GM12878 (cell line): Measurements from ENCODE around the gene ATP2A3. TPM values are rescaled to one million over a fixed set of nuclear protein-coding genes. Genes with fewer than 3 reads are reported as not detected.

Experiments used
- ATAC-seq: fragments of 200-7000 bp; cut with Tn5 transposase; 3 replicates; pipeline ENCODE4 v1.9.1; 2020; ENCODE audit warnings: mild to moderate bottlenecking, moderate library complexity
- BruUV-seq: library from RNA; stranded (reverse); fragments of 400-500 nt; replicated peaks from 2 replicates; lab custom pipeline; 2021; lab: Mats Ljungman, UMichigan
- CTCF ChIA-PET: fragments of 300-600 bp; sonication (Branson Sonifier 250); formaldehyde crosslinking; extraction: SDS; loops from one replicate; lab custom pipeline; 2021; ENCODE audit warnings: inconsistent platforms; lab: Yijun Ruan, JAX
- POLR2A ChIA-PET: fragments of 350-600 bp; formaldehyde crosslinking; extraction: SDS; loops from one replicate; lab custom pipeline; 2021; ENCODE audit warnings: inconsistent platforms; lab: Charles Lee
- RAD21 ChIA-PET: fragments of 300-600 bp; sonication (Branson Sonifier 250); formaldehyde crosslinking; loops from one replicate; lab custom pipeline; 2023; ENCODE audit warnings: antibody characterized with exemption; ENCODE audit not compliant: unreplicated experiment; lab: Charles Lee
- SMC1A ChIA-PET: fragments of 300-600 bp; sonication (Branson Sonifier 250); formaldehyde crosslinking; loops from one replicate; lab custom pipeline; 2023; ENCODE audit not compliant: unreplicated experiment, uncharacterized antibody; lab: Charles Lee
- DNase-seq: peaks from one replicate; pipeline ENCODE4 v3.0.0-alpha.2; 2011; ENCODE audit warnings: low read depth, low spot score
- FAIRE-seq: peaks from 3 replicates; lab custom pipeline; 2011; peaks lifted over from hg19 to GRCh38; lab: Jason Lieb, UNC
- H2AFZ ChIP-seq: 2 replicates; pipeline ENCODE4 v1.6.0; 2011; ENCODE audit warnings: low read depth, low read length, control low read depth; ENCODE audit not compliant: control insufficient read depth
- H3K27ac ChIP-seq: 2 replicates; pipeline ENCODE4 v1.5.1; 2011; ENCODE audit warnings: control low read depth; ENCODE audit not compliant: control insufficient read depth, insufficient read depth
- H3K27me3 ChIP-seq, 2 experiments: replicated peaks in 1 of 2; 2 replicates each; pipeline versions ENCODE4 v1.6.0 to v1.6.1; 2011; ENCODE audit warnings: low read length in 1 of 2; ENCODE audit not compliant: control insufficient read depth in 2 of 2, insufficient read depth in 2 of 2
- H3K36me3 ChIP-seq, 2 experiments: 2 replicates each; pipeline ENCODE4 v1.5.1; 2011; ENCODE audit warnings: low read length in 1 of 2; ENCODE audit not compliant: control insufficient read depth in 2 of 2, insufficient read depth in 2 of 2
- H3K4me1 ChIP-seq: 2 replicates; pipeline ENCODE4 v1.6.1; 2011; ENCODE audit warnings: mild to moderate bottlenecking, low read length, moderate library complexity, mixed read lengths; ENCODE audit not compliant: control insufficient read depth, insufficient read depth
- H3K4me2 ChIP-seq: 2 replicates; pipeline ENCODE4 v1.6.0; 2011; ENCODE audit warnings: control low read depth; ENCODE audit not compliant: control insufficient read depth, insufficient read depth
- H3K4me3 ChIP-seq: fragments of 200-600 bp; sonication (generic); 2 replicates; pipeline ENCODE4 v1.5.1; 2016
- H3K79me2 ChIP-seq: 2 replicates; pipeline ENCODE4 v1.6.0; 2011; ENCODE audit warnings: low read length; ENCODE audit not compliant: control insufficient read depth, insufficient read depth
- H3K9ac ChIP-seq: 2 replicates; pipeline ENCODE4 v1.8.0; 2011; ENCODE audit warnings: low read length, control low read depth, mixed read lengths; ENCODE audit not compliant: control insufficient read depth, insufficient read depth
- H3K9me3 ChIP-seq: replicated peaks from 3 replicates; pipeline ENCODE4 v1.5.1; 2011; ENCODE audit warnings: mild to moderate bottlenecking, low read length; ENCODE audit not compliant: control insufficient read depth, insufficient read depth
- H4K20me1 ChIP-seq: 2 replicates; pipeline ENCODE4 v1.6.0; 2011; ENCODE audit not compliant: control insufficient read depth, insufficient read depth
- ATF2 ChIP-seq: IDR thresholded peaks from 2 replicates; pipeline ENCODE4 v1.6.1; 2012; ENCODE audit warnings: low read length, inconsistent platforms
- ATF3 ChIP-seq: IDR thresholded peaks from 2 replicates; pipeline ENCODE4 v1.6.1; 2011; ENCODE audit warnings: low read depth, mild to moderate bottlenecking, low read length, moderate library complexity, borderline replicate concordance; ENCODE audit errors: extremely low read depth
- EP300 ChIP-seq, 2 experiments: fragments of 150-350 bp in 1 of 2; IDR thresholded peaks; 2 replicates each; pipeline ENCODE4 v1.6.1; 2011 to 2012; ENCODE audit warnings: low read depth in 2 of 2, low read length in 2 of 2, borderline replicate concordance in 1 of 2, improper control_type of control experiment in 1 of 2, inconsistent platforms in 1 of 2; ENCODE audit not compliant: control insufficient read depth in 1 of 2
- EZH2 ChIP-seq: IDR thresholded peaks from 2 replicates; pipeline ENCODE4 v1.6.1; 2012; ENCODE audit warnings: low read depth, mild to moderate bottlenecking, control low read depth, inconsistent platforms, low read length, borderline replicate concordance; ENCODE audit not compliant: control insufficient read depth
- HDAC2 ChIP-seq: fragments of 200-600 bp; sonication (generic); IDR thresholded peaks from 2 replicates; pipeline ENCODE4 v1.6.1; 2017
- KDM1A ChIP-seq: fragments of 200-600 bp; sonication (generic); IDR thresholded peaks from 2 replicates; pipeline ENCODE4 v1.6.1; 2016; ENCODE audit warnings: borderline replicate concordance
- MXI1 ChIP-seq: fragments of 150-350 bp; IDR thresholded peaks from 2 replicates; pipeline ENCODE4 v1.6.1; 2011; ENCODE audit warnings: low read depth, mild to moderate bottlenecking, inconsistent platforms, low read length, improper control_type of control experiment
- NRF1 ChIP-seq: conservative IDR thresholded peaks from 2 replicates; pipeline ENCODE4 v1.6.1; 2011; ENCODE audit warnings: mild to moderate bottlenecking, low read depth, low read length, improper control_type of control experiment
- PRDM15 ChIP-seq: fragments of 450-650 bp; formaldehyde crosslinking; IDR thresholded peaks from 2 replicates; pipeline ENCODE4 v1.4.0; 2020; ENCODE audit warnings: mild to moderate bottlenecking, moderate library complexity
- SKIL ChIP-seq: fragments of 450-650 bp; IDR thresholded peaks from 2 replicates; pipeline ENCODE4 v1.6.1; 2017; ENCODE audit warnings: mild to moderate bottlenecking, low read depth, inconsistent platforms; ENCODE audit not compliant: poor library complexity, severe bottlenecking
- TAF1 ChIP-seq: IDR thresholded peaks from 2 replicates; pipeline ENCODE4 v1.6.1; 2011; ENCODE audit warnings: mild to moderate bottlenecking, low read depth, low read length, borderline replicate concordance
- YBX1 ChIP-seq: fragments of 450-650 bp; IDR thresholded peaks from 2 replicates; pipeline ENCODE4 v1.6.1; 2016; ENCODE audit warnings: antibody characterized with exemption
- ZBED1 ChIP-seq: IDR thresholded peaks from 2 replicates; pipeline ENCODE4 v1.6.1; 2016; ENCODE audit warnings: borderline replicate concordance
- WGBS: methylation state at CpG from one replicate; pipeline ENCODE4 v1.1.6; 2016; ENCODE audit warnings: low lambda C conversion rate; ENCODE audit not compliant: insufficient replicate concordance, insufficient coverage; ENCODE audit errors: missing lambda C conversion rate; 5-methylcytosine and 5-hydroxymethylcytosine counted together
- in situ Hi-C: fragments of 300-500 bp; cut with MboI; formaldehyde crosslinking; loops from 9 replicates; pipeline ENCODE4 v1.14.3; 2018; ENCODE audit warnings: mixed read lengths
- intact Hi-C: fragments of 100-400 bp; cut with micrococcal nuclease; formaldehyde crosslinking; loops from one replicate; pipeline ENCODE4 v1.14.2; 2022; ENCODE audit not compliant: unreplicated experiment
- polyA plus RNA-seq, 11 experiments: library from polyadenylated mRNA; depleted of rRNA in 4 of 11; unstranded in 6 of 11; stranded (reverse) in 5 of 11; fragments of >200 nt; fragmentation: Nextera tagmentation in 4 of 11; fragmentation: Illumina TruSeq in 1 of 11; extraction: Ambion mirVana in 4 of 11; extraction: Trizol in 1 of 11; gene quantifications; 1 replicate in 1 of 11; 2 replicates in 10 of 11; pipeline versions ENCODE4 v1.2.1 to v1.2.3, GENCODE V29; 2011 to 2016; ENCODE audit warnings: inconsistent platforms in 2 of 11, missing spikeins in 2 of 11, low read depth in 1 of 11
- total RNA-seq, 4 experiments: library from RNA; depleted of rRNA in 3 of 4; stranded (reverse); fragments of >200 nt in 3 of 4; fragmentation: Illumina TruSeq in 1 of 4; extraction: Trizol in 1 of 4; gene quantifications; 2 replicates each; pipeline versions ENCODE4 v1.2.1 to v1.2.3, GENCODE V29; 2013 to 2021

The ATP2A3 gene
- total and polyA plus RNA-seq, 10 of the 15 experiments (the other 5 are each of a cell fraction or from before 2014, with no cell fraction given) = 1.0 to 99.2 (median 37.9) TPM

GRCh38 chr17:3954976-3955672 lies 9.1 kb downstream of the ATP2A3 start:
- intact Hi-C loops = no loop called here
- H3K4me3 ChIP-seq = no peak overlapping the region
- no peak for DNase-seq
- CTCF ChIA-PET = interaction anchor here (2.1 kb wide), 1 partner anchor 41 kb away, joined by 9 read pairs; no protein-coding TSS in a partner anchor
- no TSS peak for BruUV-seq
- no peaks in the 10 kb centered on the region; the same call in 1 of the 2 replicates for H4K20me1 ChIP-seq
- no peaks in the 10 kb centered on the region for H3K9me3 ChIP-seq
- no peaks in the 10 kb centered on the region for H3K27me3 ChIP-seq
- peaks cover 6% of the 10 kb centered on the region for H3K79me2 ChIP-seq
- H3K27ac ChIP-seq = no peak overlapping the region
- RAD21 ChIA-PET = no interaction called here
- peaks cover 4 to 10% of the 10 kb centered on the region in 2 experiments; a peak in 2 of 4 replicates for H3K36me3 ChIP-seq
- no peak for TF ChIP-seq HDAC2
- TF ChIP-seq MXI1 = no peak
- TF ChIP-seq EP300 (IDR thresholded peaks at IDR 0.05; ENCODE audit: borderline replicate concordance in 1 of 2, control insufficient read depth in 1 of 2, low read depth in 2 of 2, low read length in 2 of 2) = no peak
- TF ChIP-seq EZH2 = no peak
- TF ChIP-seq SKIL = no peak
- TF ChIP-seq ZBED1 = no peak
- no peak for TF ChIP-seq TAF1
- no peak for TF ChIP-seq NRF1
- TF ChIP-seq PRDM15 (CRISPR knock-in tag) = no peak
- no peak for TF ChIP-seq ATF3
- no peak for TF ChIP-seq YBX1
- no peak for TF ChIP-seq KDM1A
- TF ChIP-seq ATF2 = no peak
- TF ChIP-seq, all 136 proteins: peak for 0
- Histone ChIP-seq H3K4me2 (no peak overlapping the region), H2AFZ (no peak overlapping the region), H3K4me1 (peaks cover 3% of the 10 kb centered on the region; the same call in 1 of the 2 replicates), H3K9ac (no peak overlapping the region)
- in situ Hi-C loops = no loop called here
- POLR2A ChIA-PET = no interaction called here
- FAIRE-seq (no peak), ATAC-seq (no peak)
- WGBS = 94% methylated on average over 17 of the region's 18 CpGs
- SMC1A ChIA-PET = no interaction called here
